Breast epithelium (tissue), 4 donors: ENCODE measurements around the gene LEMD3. TPM values are rescaled to one million over a fixed set of nuclear protein-coding genes. Genes with fewer than 3 reads are reported as not detected.

ENCODE experiments used
- DNase-seq, 2 donors: peaks; one replicate each; pipeline ENCODE4 v3.0.0-alpha.2; 2019; ENCODE audit warnings: low spot score in 2 of 2
- H3K27ac ChIP-seq, 2 donors: fragments of 200-600 bp; sonication (generic) in 1 of 2; one replicate each; pipeline ENCODE4 v1.5.1; 2016 to 2019; ENCODE audit warnings: mild to moderate bottlenecking in 1 of 2
- H3K27me3 ChIP-seq, 2 donors: fragments of 200-600 bp; sonication (generic) in 1 of 2; one replicate each; pipeline versions ENCODE4 v1.5.1 to v1.6.0; 2017 to 2019; ENCODE audit warnings: control low read depth in 1 of 2, mild to moderate bottlenecking in 1 of 2
- H3K36me3 ChIP-seq: fragments of 200-600 bp; one replicate; pipeline ENCODE4 v1.5.1; 2019
- H3K4me1 ChIP-seq, 2 donors: fragments of 200-600 bp; sonication (generic); one replicate each; pipeline ENCODE4 v1.5.1; 2016 to 2019; ENCODE audit warnings: control low read depth in 1 of 2
- H3K4me3 ChIP-seq, 3 donors: fragments of 200-600 bp; sonication (generic); 1 replicate in 2 of 3; 2 replicates in 1 of 3; pipeline ENCODE4 v1.5.1; 2016 to 2019; ENCODE audit warnings: mild to moderate bottlenecking in 3 of 3, moderate library complexity in 2 of 3
- H3K9me3 ChIP-seq, 2 donors: fragments of 200-600 bp; sonication (generic) in 1 of 2; one replicate each; pipeline ENCODE4 v1.5.1; 2016 to 2019; ENCODE audit warnings: control low read depth in 1 of 2
- POLR2A ChIP-seq: fragments of 450-650 bp; IDR thresholded peaks from one replicate; pipeline ENCODE4 v1.6.1; 2016; ENCODE audit warnings: antibody characterized with exemption, mild to moderate bottlenecking, moderate library complexity
- POLR2AphosphoS5 ChIP-seq, 3 donors: sonication (generic); formaldehyde crosslinking; IDR thresholded peaks; one replicate each; pipeline ENCODE4 v1.6.1; 2017; ENCODE audit warnings: antibody characterized with exemption in 3 of 3
- intact Hi-C: fragments of 100-400 bp; cut with DNase I; formaldehyde crosslinking; loops from one replicate; pipeline ENCODE4 v1.15.1; 2023; ENCODE audit warnings: low total_unique reads
- total RNA-seq, 3 donors: library from RNA; depleted of rRNA; stranded (reverse); fragments of >200 nt; gene quantifications; one replicate each; pipeline ENCODE4 v1.1.0, GENCODE V29; 2016
- TF ChIP-seq, protein P1 (sequence below), 3 donors: fragments of 450-650 bp; IDR thresholded peaks; one replicate each; pipeline ENCODE4 v1.5.1; 2016 to 2017; ENCODE audit warnings: antibody characterized with exemption in 3 of 3, mild to moderate bottlenecking in 3 of 3, moderate library complexity in 3 of 3

The LEMD3 gene
- total RNA-seq, 3 donors from 2014 or later: 31.0 to 69.4 (median 36.4) TPM

DNA sequence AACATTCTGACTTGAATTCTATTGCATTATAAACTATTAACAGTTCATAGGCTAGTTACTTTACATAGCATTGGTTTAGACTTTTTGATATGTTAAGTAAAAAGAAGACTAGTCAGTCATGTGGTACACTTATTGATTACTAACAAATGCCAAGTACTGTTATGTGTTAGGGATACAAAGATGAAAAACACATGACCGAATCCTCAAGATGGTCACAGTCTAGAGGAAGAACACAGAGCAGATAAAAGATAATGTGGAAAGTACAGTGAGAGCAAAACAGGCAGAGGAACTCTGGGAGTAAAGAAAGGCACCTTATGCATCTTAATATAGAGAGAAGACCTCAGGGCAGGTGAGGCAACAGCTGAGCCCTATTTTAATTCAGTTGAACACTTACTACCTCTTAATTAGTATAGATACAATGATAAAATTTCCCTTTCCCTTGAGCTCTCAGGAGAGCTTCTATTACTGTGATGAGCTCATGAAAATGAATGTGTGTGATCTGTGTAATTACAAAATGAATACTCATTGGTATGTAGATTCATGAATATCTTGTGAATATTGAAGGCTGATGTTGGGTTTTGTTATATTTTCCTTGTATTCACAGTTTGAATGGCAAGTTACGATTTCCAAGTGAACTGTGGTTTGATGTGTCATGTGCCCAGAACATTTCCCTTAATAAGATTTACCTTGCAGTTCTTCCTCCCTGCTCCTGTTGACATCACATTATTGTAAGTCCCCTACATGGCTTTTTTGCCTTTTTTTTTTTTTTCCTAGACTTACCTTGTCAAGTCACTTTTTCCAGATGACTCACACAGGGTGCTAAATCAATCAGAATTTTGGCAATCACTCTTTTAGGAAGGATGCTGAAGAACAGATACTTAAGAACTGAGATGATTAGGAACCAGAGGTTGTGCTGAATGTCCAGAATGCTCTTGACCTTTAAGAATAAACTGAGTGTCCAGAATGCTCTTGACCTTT is 79.6 kb downstream of the LEMD3 start:
- Histone ChIP-seq H3K27me3 (no peaks in the 10 kb centered on the region), H3K36me3 (no peaks in the 10 kb centered on the region), H3K4me3 (no peak overlapping the region), H3K9me3 (no peaks in the 10 kb centered on the region), H3K4me1 (no peaks in the 10 kb centered on the region), H3K27ac (no peak overlapping the region)
- DNase-seq: no peak
- intact Hi-C loops: no loop called here
- TF ChIP-seq, protein P1, sequence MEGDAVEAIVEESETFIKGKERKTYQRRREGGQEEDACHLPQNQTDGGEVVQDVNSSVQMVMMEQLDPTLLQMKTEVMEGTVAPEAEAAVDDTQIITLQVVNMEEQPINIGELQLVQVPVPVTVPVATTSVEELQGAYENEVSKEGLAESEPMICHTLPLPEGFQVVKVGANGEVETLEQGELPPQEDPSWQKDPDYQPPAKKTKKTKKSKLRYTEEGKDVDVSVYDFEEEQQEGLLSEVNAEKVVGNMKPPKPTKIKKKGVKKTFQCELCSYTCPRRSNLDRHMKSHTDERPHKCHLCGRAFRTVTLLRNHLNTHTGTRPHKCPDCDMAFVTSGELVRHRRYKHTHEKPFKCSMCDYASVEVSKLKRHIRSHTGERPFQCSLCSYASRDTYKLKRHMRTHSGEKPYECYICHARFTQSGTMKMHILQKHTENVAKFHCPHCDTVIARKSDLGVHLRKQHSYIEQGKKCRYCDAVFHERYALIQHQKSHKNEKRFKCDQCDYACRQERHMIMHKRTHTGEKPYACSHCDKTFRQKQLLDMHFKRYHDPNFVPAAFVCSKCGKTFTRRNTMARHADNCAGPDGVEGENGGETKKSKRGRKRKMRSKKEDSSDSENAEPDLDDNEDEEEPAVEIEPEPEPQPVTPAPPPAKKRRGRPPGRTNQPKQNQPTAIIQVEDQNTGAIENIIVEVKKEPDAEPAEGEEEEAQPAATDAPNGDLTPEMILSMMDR (IDR thresholded peaks at IDR 0.05): no peak
- TF ChIP-seq POLR2AphosphoS5 (IDR thresholded peaks at IDR 0.05): no peak
- TF ChIP-seq POLR2A: no peak

DNA sequence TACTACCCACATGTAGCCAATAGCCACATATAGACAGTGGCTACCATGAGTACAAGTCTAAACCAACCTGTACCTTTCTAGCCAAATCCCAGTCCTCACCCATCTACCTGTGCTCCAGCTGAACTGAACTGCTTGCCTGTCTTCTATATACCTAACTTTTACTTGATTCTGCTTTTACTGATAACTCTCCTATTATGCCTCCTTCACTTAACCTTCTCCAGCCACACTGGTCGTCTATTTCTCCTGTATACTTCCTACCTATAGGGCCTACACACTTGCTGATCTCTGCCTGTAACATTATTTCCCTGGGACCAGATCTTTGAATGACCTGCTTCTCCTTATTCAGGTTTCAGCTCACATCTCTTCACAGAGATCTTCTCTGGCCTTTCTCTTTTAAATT is 83.1 kb downstream of the LEMD3 start:
- no peaks in the 10 kb centered on the region for H3K4me1 ChIP-seq
- no peak for DNase-seq
- H3K27ac ChIP-seq: no peak overlapping the region
- intact Hi-C loops: no loop called here
- no peaks in the 10 kb centered on the region for H3K36me3 ChIP-seq
- TF ChIP-seq POLR2A (no peak), POLR2AphosphoS5 (IDR thresholded peaks at IDR 0.05) (no peak)
- TF ChIP-seq, protein P1 (IDR thresholded peaks at IDR 0.05): no peak
- H3K27me3 ChIP-seq: no peaks in the 10 kb centered on the region
- no peaks in the 10 kb centered on the region for H3K9me3 ChIP-seq
- no peak overlapping the region for H3K4me3 ChIP-seq

DNA sequence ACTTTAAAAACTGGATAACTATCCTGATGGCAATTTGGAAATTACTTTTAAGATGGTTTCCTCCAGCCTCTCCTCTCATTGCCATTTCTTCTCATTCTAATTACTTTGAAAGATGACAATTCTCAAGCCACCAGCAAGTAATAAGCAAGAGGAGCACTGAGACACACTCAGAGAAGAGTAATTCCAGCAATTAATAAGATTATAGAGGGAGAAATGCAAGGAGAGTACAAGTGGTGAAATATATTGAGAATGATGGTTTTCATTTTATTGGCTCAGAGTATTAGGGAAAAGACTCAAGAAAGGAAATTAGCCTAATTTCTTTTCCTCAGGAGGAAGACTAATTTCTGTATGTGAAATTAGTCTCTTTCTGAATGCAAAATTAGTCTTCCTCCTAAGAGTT is 88.6 kb downstream of the LEMD3 start:
- Histone ChIP-seq H3K36me3 (no peaks in the 10 kb centered on the region), H3K9me3 (peaks cover 0 to 4% of the 10 kb centered on the region in 2 donors), H3K4me3 (no peak overlapping the region), H3K27ac (no peak overlapping the region), H3K4me1 (no peaks in the 10 kb centered on the region), H3K27me3 (no peaks in the 10 kb centered on the region)
- no peak for DNase-seq
- no peak for TF ChIP-seq POLR2AphosphoS5 (IDR thresholded peaks at IDR 0.05)
- TF ChIP-seq, protein P1 (IDR thresholded peaks at IDR 0.05): no peak
- intact Hi-C loops: no loop called here

DNA sequence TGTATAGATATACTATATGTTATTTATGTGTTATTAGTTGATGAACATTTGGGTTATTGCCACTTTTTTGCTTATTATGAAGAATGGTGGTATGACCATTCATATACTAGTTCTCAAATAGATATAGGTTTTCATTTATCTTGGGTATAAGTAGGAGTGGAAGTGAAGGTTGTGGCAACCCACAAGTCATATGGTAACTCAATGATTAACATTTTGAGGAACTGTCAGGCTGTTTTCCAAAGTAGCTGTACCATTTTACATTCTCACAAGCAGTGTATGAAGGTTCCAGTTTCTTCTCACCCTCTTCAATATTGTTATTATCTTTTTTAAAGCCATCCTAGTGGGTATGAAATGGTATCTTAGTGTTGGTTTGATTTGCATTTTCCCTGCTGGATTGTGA is 90.1 kb downstream of the LEMD3 start:
- no peak for DNase-seq
- Histone ChIP-seq H3K27me3 (no peaks in the 10 kb centered on the region), H3K4me1 (no peaks in the 10 kb centered on the region), H3K9me3 (peaks cover 0 to 4% of the 10 kb centered on the region in 2 donors), H3K27ac (no peak overlapping the region), H3K36me3 (no peaks in the 10 kb centered on the region), H3K4me3 (no peak overlapping the region)
- intact Hi-C loops: no loop called here
- TF ChIP-seq POLR2A (no peak), POLR2AphosphoS5 (IDR thresholded peaks at IDR 0.05) (no peak)
- TF ChIP-seq, protein P1 (IDR thresholded peaks at IDR 0.05): no peak

DNA sequence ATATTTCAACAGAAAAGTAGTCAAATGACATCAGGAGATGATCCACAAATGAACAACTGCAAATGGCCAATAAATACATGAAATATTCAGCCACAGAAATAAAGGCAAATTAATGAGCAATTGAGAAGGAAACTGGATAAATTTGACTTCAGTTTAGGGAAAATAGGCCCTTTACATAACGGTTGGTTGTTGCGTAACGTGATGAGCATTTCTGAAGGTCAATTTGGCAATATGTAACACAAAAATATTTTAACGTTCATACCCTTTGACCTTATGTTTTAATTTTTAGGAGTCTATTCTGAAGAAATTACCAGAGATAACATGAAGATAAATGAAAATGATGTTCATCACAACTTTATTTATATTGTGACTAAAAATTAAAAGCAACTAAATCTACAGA is 94.4 kb downstream of the LEMD3 start:
- no peak overlapping the region for H3K4me3 ChIP-seq
- no peak for TF ChIP-seq POLR2AphosphoS5 (IDR thresholded peaks at IDR 0.05)
- TF ChIP-seq, protein P1 (IDR thresholded peaks at IDR 0.05): no peak
- intact Hi-C loops: no loop called here

More for the DNA sequence above, 94.4 kb downstream of the LEMD3 start:
- Histone ChIP-seq H3K27ac (no peak overlapping the region), H3K36me3 (no peaks in the 10 kb centered on the region), H3K27me3 (no peaks in the 10 kb centered on the region), H3K4me1 (no peaks in the 10 kb centered on the region), H3K9me3 (peaks cover 0 to 4% of the 10 kb centered on the region in 2 donors)
- no peak for DNase-seq
